IMR-90 (cell line): ENCODE measurements around the gene ARRDC5. TPM values are rescaled to one million over a fixed set of nuclear protein-coding genes. Genes with fewer than 3 reads are reported as not detected.

Experiments used
- ATAC-seq: fragments of 200-7000 bp; cut with Tn5 transposase; 2 replicates; pipeline ENCODE4 v1.9.1; 2020; ENCODE audit warnings: low read depth, mild to moderate bottlenecking, moderate library complexity
- BruUV-seq: library from RNA; stranded (reverse); fragments of 400-500 nt; replicated peaks from 2 replicates; lab custom pipeline; 2021; lab: Mats Ljungman, UMichigan
- CTCF ChIA-PET: fragments of 300-600 bp; formaldehyde crosslinking; extraction: SDS; loops from one replicate; lab custom pipeline; 2021; ENCODE audit warnings: antibody characterized with exemption; lab: Yijun Ruan, JAX
- POLR2A ChIA-PET: fragments of 300-600 bp; sonication (Branson Sonifier 250); formaldehyde crosslinking; loops from one replicate; lab custom pipeline; 2022; ENCODE audit warnings: antibody characterized with exemption; ENCODE audit not compliant: unreplicated experiment; lab: Charles Lee
- DNase-seq: peaks from one replicate; pipeline ENCODE4 v3.0.0; 2013
- H2AFZ ChIP-seq: replicated peaks from 2 replicates; pipeline ENCODE3; 2013; ENCODE audit warnings: low read length, mild to moderate bottlenecking; ENCODE audit not compliant: poor library complexity
- H2AK5ac ChIP-seq: 2 replicates; pipeline ENCODE4 v1.6.1; 2013; ENCODE audit warnings: low read depth, low read length, inconsistent platforms
- H2AK9ac ChIP-seq: replicated peaks from 2 replicates; pipeline ENCODE3; 2013; ENCODE audit warnings: mild to moderate bottlenecking, low read depth, low read length, moderate library complexity; ENCODE audit not compliant: poor library complexity
- H2BK120ac ChIP-seq: 2 replicates; pipeline ENCODE4 v1.6.1; 2013; ENCODE audit warnings: low read depth, low read length, inconsistent platforms
- H2BK15ac ChIP-seq: 3 replicates; pipeline ENCODE4 v1.6.1; 2013; ENCODE audit warnings: low read depth, low read length, inconsistent platforms
- H2BK20ac ChIP-seq: 2 replicates; pipeline ENCODE4 v1.6.1; 2013; ENCODE audit warnings: low read depth, mild to moderate bottlenecking, inconsistent platforms, low read length, moderate library complexity
- H2BK5ac ChIP-seq: 2 replicates; pipeline ENCODE4 v1.6.1; 2013; ENCODE audit warnings: mild to moderate bottlenecking, low read depth, low read length, inconsistent platforms; ENCODE audit not compliant: poor library complexity, severe bottlenecking
- H3K14ac ChIP-seq: replicated peaks from 2 replicates; pipeline ENCODE4 v1.6.1; 2013; ENCODE audit warnings: low read depth, low read length, inconsistent platforms
- H3K18ac ChIP-seq: 2 replicates; pipeline ENCODE4 v1.6.1; 2013; ENCODE audit warnings: low read depth, low read length, control low read depth
- H3K23ac ChIP-seq: 2 replicates; pipeline ENCODE4 v1.6.1; 2013; ENCODE audit warnings: low read depth, low read length, inconsistent platforms
- H3K27ac ChIP-seq: 2 replicates; pipeline ENCODE4 v1.5.1; 2013; ENCODE audit warnings: mild to moderate bottlenecking, control low read depth, low read length; ENCODE audit not compliant: insufficient read depth
- H3K27me3 ChIP-seq: 2 replicates; pipeline ENCODE4 v1.6.1; 2013; ENCODE audit warnings: low read length; ENCODE audit not compliant: control insufficient read depth, insufficient read depth
- H3K36me3 ChIP-seq: 2 replicates; pipeline ENCODE4 v1.6.1; 2013; ENCODE audit warnings: low read length, mixed read lengths; ENCODE audit not compliant: control insufficient read depth, insufficient read depth
- H3K4ac ChIP-seq: 2 replicates; pipeline ENCODE4 v1.6.1; 2013; ENCODE audit warnings: low read depth, low read length, inconsistent platforms
- H3K4me1 ChIP-seq: 2 replicates; pipeline ENCODE4 v1.6.1; 2013; ENCODE audit warnings: low read length, mixed read lengths; ENCODE audit not compliant: control insufficient read depth, insufficient read depth
- H3K4me2 ChIP-seq: 2 replicates; pipeline ENCODE4 v1.6.1; 2013; ENCODE audit warnings: low read depth, mild to moderate bottlenecking, control low read depth, low read length, moderate library complexity
- H3K4me3 ChIP-seq: 2 replicates; pipeline ENCODE4 v1.5.1; 2013; ENCODE audit warnings: low read depth, mild to moderate bottlenecking, control low read depth, low read length, moderate library complexity; ENCODE audit not compliant: insufficient read depth
- H3K56ac ChIP-seq: 2 replicates; pipeline ENCODE4 v1.6.1; 2013; ENCODE audit warnings: low read length, inconsistent platforms; ENCODE audit not compliant: insufficient read depth; ENCODE audit errors: extremely low read depth
- H3K79me1 ChIP-seq, 2 experiments: 2 replicates each; pipeline ENCODE4 v1.6.1; 2013; ENCODE audit warnings: low read length in 2 of 2, inconsistent platforms in 1 of 2, low read depth in 1 of 2
- H3K9ac ChIP-seq: 2 replicates; pipeline ENCODE4 v1.6.1; 2013; ENCODE audit warnings: low read depth, low read length, control low read depth
- H3K9me1 ChIP-seq: 2 replicates; pipeline ENCODE4 v1.6.1; 2013; ENCODE audit warnings: low read length, inconsistent platforms; ENCODE audit not compliant: insufficient read depth
- H3K9me3 ChIP-seq: 2 replicates; pipeline ENCODE4 v1.6.1; 2013; ENCODE audit warnings: low read length; ENCODE audit not compliant: control insufficient read depth, insufficient read depth
- H4K20me1 ChIP-seq: 2 replicates; pipeline ENCODE4 v1.6.1; 2013; ENCODE audit warnings: low read length, inconsistent platforms; ENCODE audit not compliant: insufficient read depth
- H4K5ac ChIP-seq: 2 replicates; pipeline ENCODE4 v1.6.1; 2013; ENCODE audit warnings: mild to moderate bottlenecking, low read depth, low read length, control low read depth
- H4K8ac ChIP-seq, 2 experiments: 2 replicates each; pipeline ENCODE4 v1.6.1; 2013; ENCODE audit warnings: low read depth in 2 of 2, low read length in 2 of 2, control low read depth in 1 of 2, inconsistent platforms in 1 of 2
- H4K91ac ChIP-seq: 2 replicates; pipeline ENCODE4 v1.6.1; 2013; ENCODE audit warnings: low read depth, low read length, inconsistent platforms; ENCODE audit not compliant: insufficient read depth
- MAZ ChIP-seq: IDR thresholded peaks from 2 replicates; pipeline ENCODE4 v1.6.1; 2012; ENCODE audit warnings: low read depth, mild to moderate bottlenecking, low read length, improper control_type of control experiment, moderate library complexity, borderline replicate concordance
- POLR2A ChIP-seq: IDR thresholded peaks from 2 replicates; pipeline ENCODE4 v1.6.1; 2012; ENCODE audit warnings: mild to moderate bottlenecking, low read depth, low read length
- RAD21 ChIP-seq: IDR thresholded peaks from 2 replicates; pipeline ENCODE4 v1.6.1; 2012; ENCODE audit warnings: low read length, improper control_type of control experiment
- RCOR1 ChIP-seq: IDR thresholded peaks from 2 replicates; pipeline ENCODE4 v1.6.1; 2012; ENCODE audit warnings: mild to moderate bottlenecking, low read length, improper control_type of control experiment; ENCODE audit not compliant: insufficient replicate concordance
- RFX5 ChIP-seq: IDR thresholded peaks from 2 replicates; pipeline ENCODE4 v1.8.0; 2012; ENCODE audit warnings: low read depth, mild to moderate bottlenecking, low read length, moderate library complexity
- USF2 ChIP-seq: fragments of 150-350 bp; IDR thresholded peaks from 2 replicates; pipeline ENCODE4 v1.6.1; 2017; ENCODE audit warnings: mild to moderate bottlenecking, antibody characterized with exemption, low read length, low read depth
- WGBS, 2 experiments: methylation state at CpG; one replicate each; pipeline versions ENCODE4 v1.1.5 to v1.1.7; 2013; ENCODE audit warnings: missing lambda C conversion rate in 2 of 2; ENCODE audit not compliant: insufficient read length in 1 of 2; ENCODE audit errors: extremely low coverage in 2 of 2; 5-methylcytosine and 5-hydroxymethylcytosine counted together
- dilution Hi-C: fragments of 300-500 bp; cut with HindIII; formaldehyde crosslinking; loops from one replicate; pipeline ENCODE4 v1.14.3; 2018; ENCODE audit warnings: low sequenced_read_pairs; ENCODE audit not compliant: unreplicated experiment
- in situ Hi-C: fragments of 300-500 bp; cut with MboI; formaldehyde crosslinking; loops from 3 replicates; pipeline ENCODE4 v1.14.3; 2019; ENCODE audit warnings: low sequenced_read_pairs, inconsistent platforms, mixed read lengths
- intact Hi-C: fragments of 100-400 bp; cut with micrococcal nuclease; formaldehyde crosslinking; loops from 2 replicates; pipeline ENCODE4 v1.10.0; 2022
- polyA plus RNA-seq, 3 experiments: library from polyadenylated mRNA; depleted of rRNA; stranded (reverse); fragments of >200 nt; gene quantifications; 2 replicates each; pipeline ENCODE4 v1.2.3, GENCODE V29; 2012; ENCODE audit warnings: low replicate concordance in 1 of 3
- total RNA-seq: library from RNA; depleted of rRNA; stranded (reverse); fragments of >200 nt; gene quantifications from 2 replicates; pipeline ENCODE4 v1.2.3, GENCODE V29; 2012

The ARRDC5 gene
- total and polyA plus RNA-seq, 2 of the 4 experiments (the other 2 are of a cell fraction), result not detected

- H3K4ac ChIP-seq, result no peak overlapping the region
- peaks cover 64% of the 10 kb centered on the region for H3K36me3 ChIP-seq
- no peak overlapping the region for H3K18ac ChIP-seq
- H3K27ac ChIP-seq, result no peak overlapping the region
- H3K9me3 ChIP-seq, result no peaks in the 10 kb centered on the region
- dilution Hi-C loops, result no loop called here
- H4K20me1 ChIP-seq, result peaks cover 13% of the 10 kb centered on the region; the same call in 1 of the 2 replicates
- ChIA-PET POLR2A (no interaction called here), CTCF (interaction anchor here (0.6 to 1.4 kb wide), 2 partner anchors 59 to 209 kb away, joined by 3 to 8 read pairs; no protein-coding TSS in a partner anchor)
- no peaks in the 10 kb centered on the region for H3K27me3 ChIP-seq
- no peak overlapping the region for H2BK20ac ChIP-seq
- H3K4me3 ChIP-seq, result no peak overlapping the region
- TF ChIP-seq RAD21 (no peak), RCOR1 (no peak), MAZ (no peak), USF2 (no peak), POLR2A (no peak), RFX5 (no peak)
- no peak overlapping the region for H4K91ac ChIP-seq
- intact Hi-C loops, result no loop called here
- no peak overlapping the region for H2BK5ac ChIP-seq
- no peak overlapping the region for H2AFZ ChIP-seq
- no peak overlapping the region for H2AK9ac ChIP-seq
- peaks cover 2% of the 10 kb centered on the region; the same call in 1 of the 2 replicates for H3K4me1 ChIP-seq
- no peak overlapping the region for H2BK15ac ChIP-seq
- 100% methylated on average over 1 of the region's 6 CpGs; no CpG with 5 or more reads in 1 of the 2 experiments for WGBS, 2 experiments
- no peak overlapping the region for H4K5ac ChIP-seq
- H2BK120ac ChIP-seq, result no peak overlapping the region
- no peaks in the 10 kb centered on the region for H3K9me1 ChIP-seq
- ATAC-seq, result no peak
- H3K23ac ChIP-seq, result no peak overlapping the region
- H3K9ac ChIP-seq, result no peak overlapping the region
- no TSS peak for BruUV-seq
- H3K56ac ChIP-seq, result no peak overlapping the region
- in situ Hi-C loops, result no loop called here
- H3K4me2 ChIP-seq, result no peak overlapping the region
- no peak overlapping the region for H4K8ac ChIP-seq
- H3K79me1 ChIP-seq, result peaks cover 13 to 37% of the 10 kb centered on the region in 2 experiments; a peak in 2 of 4 replicates
- no peak overlapping the region for H3K14ac ChIP-seq
- H2AK5ac ChIP-seq, result no peak overlapping the region
- DNase-seq, result no peak
These were observed 50.2 kb downstream of the ARRDC5 start for GRCh38 chr19:4852484-4852883.
